B cell (primary cell): ENCODE measurements around the gene TPCN1. TPM values are rescaled to one million over a fixed set of nuclear protein-coding genes. Genes with fewer than 3 reads are reported as not detected.

ENCODE experiments used
- ATAC-seq: fragments of 200-7000 bp; cut with Tn5 transposase; one replicate; pipeline ENCODE4 v1.10.0; 2021; ENCODE audit warnings: low read depth, mild to moderate bottlenecking, moderate number of reproducible peaks, moderate library complexity
- CTCF ChIA-PET: fragments of 350-600 bp; sonication (Branson Sonifier 250); formaldehyde crosslinking; loops from one replicate; lab custom pipeline; 2021; ENCODE audit warnings: antibody characterized with exemption, inconsistent platforms; lab: Charles Lee
- POLR2A ChIA-PET: fragments of 350-600 bp; sonication (Branson Sonifier 250); formaldehyde crosslinking; loops from one replicate; lab custom pipeline; 2021; ENCODE audit warnings: antibody characterized with exemption; lab: Charles Lee
- DNase-seq: peaks from one replicate; pipeline ENCODE4 v3.0.0; 2013
- H2AFZ ChIP-seq: 2 replicates; pipeline ENCODE4 v1.6.1; 2012; ENCODE audit warnings: mild to moderate bottlenecking, low read depth, low read length; ENCODE audit not compliant: insufficient read depth, poor library complexity, severe bottlenecking
- H3K27ac ChIP-seq, 2 donors: 1 replicate in 1 of 2; 2 replicates in 1 of 2; pipeline ENCODE4 v1.5.1; 2012 to 2013; ENCODE audit warnings: low read length in 2 of 2, mild to moderate bottlenecking in 2 of 2, moderate library complexity in 1 of 2
- H3K27me3 ChIP-seq, 4 experiments: fragments of 200-600 bp in 1 of 4; sonication (generic) in 1 of 4; replicated peaks in 1 of 4; 1 replicate in 2 of 4; 2 replicates in 2 of 4; pipeline versions ENCODE4 v1.6.1 to v1.7.0; 2013 to 2016; ENCODE audit warnings: low read length in 3 of 4, mild to moderate bottlenecking in 2 of 4, mixed read lengths in 1 of 4, moderate library complexity in 1 of 4; ENCODE audit not compliant: insufficient read depth in 4 of 4, control insufficient read depth in 3 of 4; ENCODE audit errors: control extremely low read depth in 1 of 4
- H3K36me3 ChIP-seq, 2 experiments: replicated peaks in 1 of 2; 1 replicate in 1 of 2; 2 replicates in 1 of 2; pipeline versions ENCODE4 v1.6.1 to v1.7.1; 2013; ENCODE audit warnings: low read length in 1 of 2; ENCODE audit not compliant: insufficient read depth in 2 of 2, control insufficient read depth in 1 of 2; ENCODE audit errors: control extremely low read depth in 1 of 2, extremely low read depth in 1 of 2
- H3K4me1 ChIP-seq, 2 donors: fragments of 200-600 bp in 1 of 2; sonication (generic) in 1 of 2; 1 replicate in 1 of 2; 2 replicates in 1 of 2; pipeline versions ENCODE4 v1.5.1 to v1.6.1; 2013 to 2017; ENCODE audit warnings: low read length in 2 of 2; ENCODE audit not compliant: control insufficient read depth in 2 of 2, insufficient read depth in 2 of 2
- H3K4me2 ChIP-seq: replicated peaks from 2 replicates; pipeline ENCODE3; 2012; ENCODE audit warnings: mild to moderate bottlenecking, low read depth, low read length; ENCODE audit not compliant: poor library complexity, severe bottlenecking
- H3K4me3 ChIP-seq, 5 experiments: fragments of 200-600 bp in 1 of 5; sonication (generic) in 1 of 5; 1 replicate in 3 of 5; 2 replicates in 2 of 5; pipeline versions ENCODE4 v1.5.1 to v1.7.0; 2011 to 2016; ENCODE audit warnings: low read length in 4 of 5, mild to moderate bottlenecking in 4 of 5, low read depth in 2 of 5, control low read depth in 1 of 5, moderate library complexity in 1 of 5; ENCODE audit not compliant: insufficient read depth in 1 of 5; ENCODE audit errors: control extremely low read depth in 1 of 5, extremely low read depth in 1 of 5
- H3K79me2 ChIP-seq: fragments of 200-600 bp; sonication (generic); one replicate; pipeline ENCODE4 v1.6.0; 2016; ENCODE audit warnings: low read length; ENCODE audit not compliant: control insufficient read depth, insufficient read depth
- H3K9ac ChIP-seq: fragments of 200-600 bp; sonication (generic); 2 replicates; pipeline ENCODE4 v1.6.1; 2017; ENCODE audit warnings: mild to moderate bottlenecking, low read length, moderate library complexity
- H3K9me3 ChIP-seq, 3 donors: one replicate each; pipeline versions ENCODE4 v1.6.1 to v1.7.1; 2013; ENCODE audit warnings: low read length in 2 of 3; ENCODE audit not compliant: control insufficient read depth in 2 of 3, insufficient read depth in 1 of 3; ENCODE audit errors: control extremely low read depth in 1 of 3
- H4K20me1 ChIP-seq: 2 replicates; pipeline ENCODE4 v1.6.0; 2012; ENCODE audit warnings: mild to moderate bottlenecking, low read length; ENCODE audit not compliant: insufficient read depth, control insufficient read depth, poor library complexity, severe bottlenecking
- H3K27ac Mint-ChIP-seq: one replicate; pipeline ENCODE4 v1.8.0; 2021; ENCODE audit warnings: mixed read lengths
- H3K27me3 Mint-ChIP-seq: one replicate; pipeline ENCODE4 v1.8.0; 2021; ENCODE audit warnings: mixed read lengths
- H3K4me1 Mint-ChIP-seq: one replicate; pipeline ENCODE4 v1.8.0; 2021; ENCODE audit warnings: mixed read lengths
- H3K4me3 Mint-ChIP-seq: one replicate; pipeline ENCODE4 v1.8.0; 2021; ENCODE audit warnings: mixed read lengths
- H3K9me3 Mint-ChIP-seq: one replicate; pipeline ENCODE4 v1.8.0; 2022; ENCODE audit warnings: mixed read lengths; ENCODE audit not compliant: insufficient read depth
- EZH2 ChIP-seq: IDR thresholded peaks from 2 replicates; pipeline ENCODE4 v1.6.1; 2012; ENCODE audit warnings: borderline replicate concordance, low read depth, mild to moderate bottlenecking, moderate library complexity, low read length; ENCODE audit not compliant: insufficient read depth, poor library complexity, severe bottlenecking
- WGBS: methylation state at CpG from one replicate; pipeline ENCODE4 v1.1.5; 2013; ENCODE audit warnings: missing lambda C conversion rate; ENCODE audit not compliant: insufficient coverage; 5-methylcytosine and 5-hydroxymethylcytosine counted together
- intact Hi-C: fragments of 100-400 bp; cut with micrococcal nuclease; formaldehyde crosslinking; loops from one replicate; pipeline ENCODE4 v1.10.0; 2022
- polyA plus RNA-seq: library from polyadenylated mRNA; depleted of rRNA; stranded (reverse); fragments of >200 nt; gene quantifications from 2 replicates; pipeline ENCODE4 v1.2.3, GENCODE V29; 2012
- total RNA-seq, 2 donors: library from RNA; stranded (reverse); fragments of 120-200 nt in 1 of 2; gene quantifications; 1 replicate in 1 of 2; 2 replicates in 1 of 2; pipeline versions ENCODE4 v1.2.3 to v1.2.4, GENCODE V29; 2013 to 2022
- TF ChIP-seq, protein P1 (sequence below): fragments of 200-600 bp; IDR thresholded peaks from one replicate; pipeline ENCODE4 v1.8.0; 2022; ENCODE audit warnings: antibody characterized with exemption, mild to moderate bottlenecking

TPCN1 gene
- total and polyA plus RNA-seq, 2 donors (not counting 1 experiment from before 2014, with no cell fraction given), result 80.8 to 258 TPM

DNA sequence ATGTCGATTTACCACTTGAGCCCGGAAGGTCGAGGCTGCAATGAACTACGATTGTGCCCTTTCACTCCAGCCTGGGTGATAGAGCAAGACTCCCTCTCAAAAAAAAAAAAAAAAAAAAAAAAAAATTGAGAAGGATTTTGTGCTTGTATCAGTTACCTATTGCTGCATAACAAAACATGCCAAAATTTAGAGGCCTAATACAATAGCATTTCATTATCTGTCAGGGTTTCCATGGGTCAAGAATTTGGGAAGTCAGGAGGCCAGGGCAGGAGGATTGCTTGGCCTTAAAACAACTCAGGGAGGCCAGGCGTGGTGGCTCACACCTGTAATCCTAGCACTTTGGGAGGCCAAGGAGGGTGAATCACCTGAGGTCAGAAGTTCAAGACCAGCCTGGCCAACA, 118.3 kb downstream of the TPCN1 start:
- no peak for ATAC-seq
- H3K9me3 ChIP-seq, result no peaks in the 10 kb centered on the region
- H3K4me3 ChIP-seq, result no peak overlapping the region
- no peaks in the 10 kb centered on the region for H3K9me3 Mint-ChIP-seq
- no peaks in the 10 kb centered on the region for H3K27me3 Mint-ChIP-seq
- no peak overlapping the region for H2AFZ ChIP-seq
- H3K27me3 ChIP-seq, result no peaks in the 10 kb centered on the region
- no peaks in the 10 kb centered on the region for H3K36me3 ChIP-seq
- no peak overlapping the region for H3K27ac Mint-ChIP-seq
- no peak overlapping the region for H3K4me2 ChIP-seq
- CTCF ChIA-PET, result no interaction called here
- intact Hi-C loops, result no loop called here
- WGBS, result no CpG with 5 or more reads among the region's 5 CpGs
- H3K4me3 Mint-ChIP-seq, result no peak overlapping the region
- TF ChIP-seq, protein P1, sequence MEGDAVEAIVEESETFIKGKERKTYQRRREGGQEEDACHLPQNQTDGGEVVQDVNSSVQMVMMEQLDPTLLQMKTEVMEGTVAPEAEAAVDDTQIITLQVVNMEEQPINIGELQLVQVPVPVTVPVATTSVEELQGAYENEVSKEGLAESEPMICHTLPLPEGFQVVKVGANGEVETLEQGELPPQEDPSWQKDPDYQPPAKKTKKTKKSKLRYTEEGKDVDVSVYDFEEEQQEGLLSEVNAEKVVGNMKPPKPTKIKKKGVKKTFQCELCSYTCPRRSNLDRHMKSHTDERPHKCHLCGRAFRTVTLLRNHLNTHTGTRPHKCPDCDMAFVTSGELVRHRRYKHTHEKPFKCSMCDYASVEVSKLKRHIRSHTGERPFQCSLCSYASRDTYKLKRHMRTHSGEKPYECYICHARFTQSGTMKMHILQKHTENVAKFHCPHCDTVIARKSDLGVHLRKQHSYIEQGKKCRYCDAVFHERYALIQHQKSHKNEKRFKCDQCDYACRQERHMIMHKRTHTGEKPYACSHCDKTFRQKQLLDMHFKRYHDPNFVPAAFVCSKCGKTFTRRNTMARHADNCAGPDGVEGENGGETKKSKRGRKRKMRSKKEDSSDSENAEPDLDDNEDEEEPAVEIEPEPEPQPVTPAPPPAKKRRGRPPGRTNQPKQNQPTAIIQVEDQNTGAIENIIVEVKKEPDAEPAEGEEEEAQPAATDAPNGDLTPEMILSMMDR, result no peak
- TF ChIP-seq EZH2, result no peak
- no peaks in the 10 kb centered on the region for H4K20me1 ChIP-seq
- POLR2A ChIA-PET, result no interaction called here
- H3K9ac ChIP-seq, result no peak overlapping the region
- no peak overlapping the region for H3K27ac ChIP-seq
- H3K4me1 Mint-ChIP-seq, result peaks cover 15% of the 10 kb centered on the region
- peaks cover 3 to 14% of the 10 kb centered on the region in 2 donors for H3K4me1 ChIP-seq
- peaks cover 6% of the 10 kb centered on the region for H3K79me2 ChIP-seq
- no peak for DNase-seq

DNA sequence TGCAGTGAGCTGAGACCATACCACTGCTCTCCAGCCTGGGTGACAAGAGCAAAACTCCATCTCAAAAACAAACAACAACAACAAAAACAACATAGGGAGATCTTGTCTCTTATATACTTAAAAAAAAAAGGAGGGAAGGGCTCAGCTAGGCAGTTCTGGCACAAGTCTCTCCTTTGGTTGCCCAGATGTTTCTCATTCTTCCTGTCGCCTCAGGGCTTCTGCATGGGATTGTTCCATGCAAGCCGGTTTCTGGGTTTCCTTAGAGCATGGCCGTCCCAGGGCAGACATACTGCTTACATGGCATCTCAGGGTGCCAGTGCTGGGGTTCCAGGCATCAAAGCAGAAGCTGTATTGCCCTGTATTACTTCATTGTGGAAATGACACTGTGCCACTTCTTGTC, 118.8 kb downstream of the TPCN1 start:
- no peak overlapping the region for H3K4me3 Mint-ChIP-seq
- Histone ChIP-seq H3K9me3 (no peaks in the 10 kb centered on the region), H2AFZ (no peak overlapping the region), H3K27ac (no peak overlapping the region), H3K4me2 (no peak overlapping the region), H3K4me3 (no peak overlapping the region), H3K36me3 (no peaks in the 10 kb centered on the region), H4K20me1 (no peaks in the 10 kb centered on the region), H3K27me3 (no peaks in the 10 kb centered on the region), H3K4me1 (peaks cover 3 to 12% of the 10 kb centered on the region in 2 donors), H3K9ac (no peak overlapping the region), H3K79me2 (peaks cover 3% of the 10 kb centered on the region)
- intact Hi-C loops, result no loop called here
- no peaks in the 10 kb centered on the region for H3K9me3 Mint-ChIP-seq
- CTCF ChIA-PET, result no interaction called here
- ATAC-seq, result no peak
- WGBS, result 94% methylated on average over 3 of the region's 3 CpGs
- POLR2A ChIA-PET, result no interaction called here
- no peak overlapping the region for H3K27ac Mint-ChIP-seq
- no peaks in the 10 kb centered on the region for H3K27me3 Mint-ChIP-seq
- H3K4me1 Mint-ChIP-seq, result peaks cover 13% of the 10 kb centered on the region
- DNase-seq, result no peak
- TF ChIP-seq, protein P1, result no peak
- no peak for TF ChIP-seq EZH2
